ENCODE data around the gene DOCK6.
"Not testable (repeated sequence)": the region's sequence is repeated elsewhere in the genome, so short reads cannot be mapped to it uniquely, and the experiment has no call there.

Gene DOCK6

DNA sequence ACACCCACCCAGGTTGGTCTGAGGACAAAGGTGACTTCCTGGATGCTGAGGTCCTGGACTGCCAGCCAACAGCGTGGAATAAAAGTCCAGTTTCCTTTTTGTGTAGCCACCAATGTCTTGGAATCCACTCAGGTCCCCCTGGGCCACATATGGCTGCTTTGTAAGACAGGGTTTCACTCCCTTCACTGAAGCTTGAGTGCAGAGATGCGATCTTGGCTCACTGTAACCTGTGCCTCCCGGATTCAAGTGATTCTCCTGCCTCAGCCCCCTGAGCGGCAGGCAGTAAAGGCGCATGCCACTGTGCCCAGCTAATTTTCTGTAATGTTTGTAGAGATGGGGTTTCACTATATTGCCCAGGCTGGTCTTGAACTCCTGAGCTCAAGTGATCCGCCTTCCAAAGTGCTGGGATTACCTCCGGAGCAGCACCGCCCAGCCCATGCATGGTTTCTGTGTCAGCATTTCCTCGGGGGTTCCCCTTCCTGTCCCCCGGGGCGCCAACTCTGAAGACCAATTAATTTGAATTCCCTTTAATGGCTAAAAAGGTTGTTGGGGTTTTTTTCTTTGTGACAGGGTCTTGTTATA lies 82.5 kb downstream of the DOCK6 start:
- H3K27me3 ChIP-seq (ENCODE audit: insufficient read depth, poor library complexity, severe bottlenecking), result no peaks in the 10 kb centered on the region
- H3K36me3 ChIP-seq (ENCODE audit: low read depth), result peaks cover 15% of the 10 kb centered on the region; the same call in 1 of the 2 replicates
- TF ChIP-seq, protein P1, sequence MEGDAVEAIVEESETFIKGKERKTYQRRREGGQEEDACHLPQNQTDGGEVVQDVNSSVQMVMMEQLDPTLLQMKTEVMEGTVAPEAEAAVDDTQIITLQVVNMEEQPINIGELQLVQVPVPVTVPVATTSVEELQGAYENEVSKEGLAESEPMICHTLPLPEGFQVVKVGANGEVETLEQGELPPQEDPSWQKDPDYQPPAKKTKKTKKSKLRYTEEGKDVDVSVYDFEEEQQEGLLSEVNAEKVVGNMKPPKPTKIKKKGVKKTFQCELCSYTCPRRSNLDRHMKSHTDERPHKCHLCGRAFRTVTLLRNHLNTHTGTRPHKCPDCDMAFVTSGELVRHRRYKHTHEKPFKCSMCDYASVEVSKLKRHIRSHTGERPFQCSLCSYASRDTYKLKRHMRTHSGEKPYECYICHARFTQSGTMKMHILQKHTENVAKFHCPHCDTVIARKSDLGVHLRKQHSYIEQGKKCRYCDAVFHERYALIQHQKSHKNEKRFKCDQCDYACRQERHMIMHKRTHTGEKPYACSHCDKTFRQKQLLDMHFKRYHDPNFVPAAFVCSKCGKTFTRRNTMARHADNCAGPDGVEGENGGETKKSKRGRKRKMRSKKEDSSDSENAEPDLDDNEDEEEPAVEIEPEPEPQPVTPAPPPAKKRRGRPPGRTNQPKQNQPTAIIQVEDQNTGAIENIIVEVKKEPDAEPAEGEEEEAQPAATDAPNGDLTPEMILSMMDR (IDR thresholded peaks at IDR 0.05; ENCODE audit: poor library complexity, severe bottlenecking), result no peak
- no peak for ATAC-seq (ENCODE audit: low read depth)
- H3K4me1 ChIP-seq (ENCODE audit: insufficient read depth, poor library complexity, severe bottlenecking), result no peaks in the 10 kb centered on the region
- no peaks in the 10 kb centered on the region for H3K9me3 ChIP-seq (ENCODE audit: severe bottlenecking)
- H3K27ac ChIP-seq (ENCODE audit: poor library complexity, severe bottlenecking), result no peak overlapping the region
- no peak for DNase-seq (ENCODE audit: low spot score)
- no peak overlapping the region for H3K4me3 ChIP-seq (ENCODE audit: severe bottlenecking)

DNA sequence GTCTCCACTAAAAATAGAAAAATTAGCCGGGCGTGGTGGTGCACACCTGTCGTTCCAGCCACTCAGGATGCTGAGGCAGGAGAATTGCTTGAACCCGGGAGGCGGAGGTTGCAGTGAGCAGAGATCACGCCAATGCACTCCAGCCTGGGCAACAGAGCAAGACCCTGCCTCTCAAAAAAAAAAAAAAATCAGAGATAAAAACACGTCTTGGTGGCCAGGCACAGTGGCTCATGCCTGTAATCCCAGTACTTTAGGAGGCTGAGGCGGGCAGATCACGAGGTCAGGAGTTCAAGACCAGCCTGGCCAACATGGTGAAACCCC lies 83.2 kb downstream of the DOCK6 start:
- not testable (repeated sequence) for H3K27ac ChIP-seq (ENCODE audit: poor library complexity, severe bottlenecking); ATAC-seq (ENCODE audit: low read depth); H3K27me3 ChIP-seq (ENCODE audit: insufficient read depth, poor library complexity, severe bottlenecking); H3K9me3 ChIP-seq (ENCODE audit: severe bottlenecking); H3K4me3 ChIP-seq (ENCODE audit: severe bottlenecking); H3K4me1 ChIP-seq (ENCODE audit: insufficient read depth, poor library complexity, severe bottlenecking); DNase-seq (ENCODE audit: low spot score)
- H3K36me3 ChIP-seq (ENCODE audit: low read depth), result peaks cover 20% of the 10 kb centered on the region; the same call in 1 of the 2 replicates

GRCh38 chr19:11177592-11177991 lies 84.7 kb downstream of the DOCK6 start:
- ATAC-seq (ENCODE audit: low read depth) (no peak), DNase-seq (ENCODE audit: low spot score) (no peak)
- Histone ChIP-seq H3K36me3 (ENCODE audit: low read depth) (peaks cover 31% of the 10 kb centered on the region; the same call in 1 of the 2 replicates), H3K27ac (ENCODE audit: poor library complexity, severe bottlenecking) (no peak overlapping the region), H3K9me3 (ENCODE audit: severe bottlenecking) (no peaks in the 10 kb centered on the region), H3K4me1 (ENCODE audit: insufficient read depth, poor library complexity, severe bottlenecking) (no peaks in the 10 kb centered on the region), H3K4me3 (ENCODE audit: severe bottlenecking) (no peak overlapping the region), H3K27me3 (ENCODE audit: insufficient read depth, poor library complexity, severe bottlenecking) (no peaks in the 10 kb centered on the region)
- TF ChIP-seq, protein P1 (IDR thresholded peaks at IDR 0.05; ENCODE audit: poor library complexity, severe bottlenecking), result no peak

DNA sequence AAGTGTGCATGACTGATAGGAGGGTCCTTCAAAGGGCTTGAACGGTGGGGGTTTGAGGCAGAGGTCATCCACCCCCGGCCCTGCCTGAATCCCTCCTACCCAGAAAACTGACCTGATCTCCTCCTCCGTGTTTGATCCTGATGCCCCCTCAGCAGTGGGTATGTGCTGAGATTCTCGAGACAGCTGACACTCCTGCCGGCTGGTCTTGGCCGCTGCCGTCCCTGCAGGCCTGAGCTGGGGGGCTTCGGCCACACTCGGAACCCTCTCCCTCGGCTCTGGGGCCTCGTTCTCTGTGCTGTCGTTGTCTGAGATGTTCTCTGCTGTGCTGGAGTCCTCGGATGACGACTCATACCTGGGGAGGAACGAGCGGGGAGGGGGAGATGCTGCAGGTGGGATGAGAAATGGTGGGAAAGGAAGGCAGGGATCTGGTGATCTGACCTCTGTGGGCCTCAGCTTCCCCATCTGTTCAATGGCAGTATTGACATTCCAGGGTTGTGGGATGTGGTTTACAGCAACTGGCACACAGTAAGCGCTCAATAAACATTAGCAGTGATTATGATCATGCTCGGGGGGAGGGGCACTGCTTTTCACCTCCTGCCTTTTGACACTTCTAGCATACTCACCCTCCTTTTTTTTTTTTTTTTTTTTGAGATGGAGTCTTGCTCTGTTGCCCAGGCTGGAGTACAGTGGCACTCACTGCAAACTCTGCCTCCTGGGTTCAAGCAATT lies 85.7 kb downstream of the DOCK6 start:
- H3K27me3 ChIP-seq (ENCODE audit: insufficient read depth, poor library complexity, severe bottlenecking), result no peaks in the 10 kb centered on the region
- H3K27ac ChIP-seq (ENCODE audit: poor library complexity, severe bottlenecking), result no peak overlapping the region
- H3K36me3 ChIP-seq (ENCODE audit: low read depth), result peaks cover 37% of the 10 kb centered on the region; the same call in 1 of the 2 replicates
- DNase-seq (ENCODE audit: low spot score) (no peak), ATAC-seq (ENCODE audit: low read depth) (no peak)
- no peaks in the 10 kb centered on the region for H3K9me3 ChIP-seq (ENCODE audit: severe bottlenecking)
- TF ChIP-seq, protein P1 (IDR thresholded peaks at IDR 0.05; ENCODE audit: poor library complexity, severe bottlenecking), result no peak
- no peaks in the 10 kb centered on the region for H3K4me1 ChIP-seq (ENCODE audit: insufficient read depth, poor library complexity, severe bottlenecking)
- no peak overlapping the region for H3K4me3 ChIP-seq (ENCODE audit: severe bottlenecking)

DNA sequence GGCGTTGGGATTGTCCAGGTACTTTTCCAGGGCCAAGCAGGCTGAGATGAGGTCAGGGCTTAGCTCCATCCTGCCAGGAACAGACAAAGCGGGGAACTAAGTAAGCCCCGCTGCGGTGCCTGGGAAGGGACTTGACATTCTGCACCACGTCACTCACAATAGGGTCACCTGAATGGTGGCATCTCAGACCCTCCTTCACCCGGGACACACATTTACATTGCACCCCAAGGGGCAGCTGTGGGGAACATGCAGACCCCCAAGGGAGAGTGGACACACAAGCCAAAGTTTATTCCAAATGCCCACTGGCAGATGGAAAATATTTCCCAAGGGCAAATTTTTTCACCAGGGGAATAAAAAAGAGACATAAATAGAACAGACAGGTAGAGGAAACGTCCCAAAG lies 86.4 kb downstream of the DOCK6 start:
- TF ChIP-seq, protein P1 (IDR thresholded peaks at IDR 0.05; ENCODE audit: poor library complexity, severe bottlenecking), result no peak
- Histone ChIP-seq H3K27me3 (ENCODE audit: insufficient read depth, poor library complexity, severe bottlenecking) (no peaks in the 10 kb centered on the region), H3K9me3 (ENCODE audit: severe bottlenecking) (no peaks in the 10 kb centered on the region), H3K4me1 (ENCODE audit: insufficient read depth, poor library complexity, severe bottlenecking) (no peaks in the 10 kb centered on the region), H3K4me3 (ENCODE audit: severe bottlenecking) (no peak overlapping the region), H3K36me3 (ENCODE audit: low read depth) (peaks cover 41% of the 10 kb centered on the region), H3K27ac (ENCODE audit: poor library complexity, severe bottlenecking) (no peak overlapping the region)
- DNase-seq (ENCODE audit: low spot score), result no peak
- ATAC-seq (ENCODE audit: low read depth), result no peak

Measured in RWPE2 (cell line).